Measurements from ENCODE around the gene EIF1.

EIF1 gene

DNA sequence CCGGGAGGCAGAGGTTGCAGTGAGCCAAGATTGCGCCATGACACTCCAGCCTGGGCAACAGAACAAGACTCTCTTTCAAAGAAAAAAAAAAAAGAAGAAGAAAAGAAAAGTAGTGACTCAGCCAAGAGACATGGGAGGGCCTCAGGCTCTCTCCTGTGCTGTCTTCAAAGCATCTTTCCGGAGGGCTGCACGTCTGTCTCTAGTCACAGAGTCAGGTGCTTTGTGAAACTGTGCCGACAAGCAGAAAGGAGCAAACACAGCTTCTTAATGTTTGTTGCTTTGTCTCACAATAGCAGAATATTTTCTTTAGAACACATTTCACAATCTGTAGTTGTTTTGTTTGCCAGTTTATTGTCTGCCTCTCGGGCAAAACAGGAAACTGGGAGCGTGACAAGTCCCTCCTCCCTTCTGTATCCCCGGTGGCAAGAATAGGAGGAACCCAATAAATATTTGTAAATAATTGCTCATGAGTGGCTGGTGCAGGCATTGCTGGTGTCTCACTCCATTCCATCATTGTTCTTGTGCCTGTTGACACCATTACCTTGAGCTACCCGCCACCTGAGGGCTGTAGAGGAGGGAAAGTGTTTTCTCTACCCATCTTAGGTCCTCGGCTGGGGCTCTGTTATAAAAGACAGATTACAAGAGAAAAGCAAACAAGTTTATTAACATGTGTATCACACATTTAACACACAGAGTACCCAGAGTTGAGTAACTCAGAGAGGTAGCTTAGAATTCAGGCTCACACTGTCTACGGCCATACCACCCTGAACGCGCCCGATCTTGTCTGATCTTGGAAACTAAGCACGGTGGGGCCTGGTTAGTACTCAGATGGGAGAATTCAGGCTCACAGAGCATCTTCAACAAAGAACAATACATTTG is 29.0 kb downstream of the EIF1 start:
- H3K4me3 ChIP-seq (ENCODE audit: low read depth in 1 of 2, low read length in 1 of 2), result no peak overlapping the region
- TF ChIP-seq, protein P1, sequence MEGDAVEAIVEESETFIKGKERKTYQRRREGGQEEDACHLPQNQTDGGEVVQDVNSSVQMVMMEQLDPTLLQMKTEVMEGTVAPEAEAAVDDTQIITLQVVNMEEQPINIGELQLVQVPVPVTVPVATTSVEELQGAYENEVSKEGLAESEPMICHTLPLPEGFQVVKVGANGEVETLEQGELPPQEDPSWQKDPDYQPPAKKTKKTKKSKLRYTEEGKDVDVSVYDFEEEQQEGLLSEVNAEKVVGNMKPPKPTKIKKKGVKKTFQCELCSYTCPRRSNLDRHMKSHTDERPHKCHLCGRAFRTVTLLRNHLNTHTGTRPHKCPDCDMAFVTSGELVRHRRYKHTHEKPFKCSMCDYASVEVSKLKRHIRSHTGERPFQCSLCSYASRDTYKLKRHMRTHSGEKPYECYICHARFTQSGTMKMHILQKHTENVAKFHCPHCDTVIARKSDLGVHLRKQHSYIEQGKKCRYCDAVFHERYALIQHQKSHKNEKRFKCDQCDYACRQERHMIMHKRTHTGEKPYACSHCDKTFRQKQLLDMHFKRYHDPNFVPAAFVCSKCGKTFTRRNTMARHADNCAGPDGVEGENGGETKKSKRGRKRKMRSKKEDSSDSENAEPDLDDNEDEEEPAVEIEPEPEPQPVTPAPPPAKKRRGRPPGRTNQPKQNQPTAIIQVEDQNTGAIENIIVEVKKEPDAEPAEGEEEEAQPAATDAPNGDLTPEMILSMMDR (IDR thresholded peaks at IDR 0.05), result no peak
- no peaks in the 10 kb centered on the region for H3K4me1 ChIP-seq (ENCODE audit: control insufficient read depth in 1 of 2, insufficient read depth in 1 of 2, low read depth in 1 of 2, low read length in 1 of 2)
- no peaks in the 10 kb centered on the region for H3K9me3 ChIP-seq
- no peak overlapping the region for H3K27ac ChIP-seq
- H3K27me3 ChIP-seq, result peaks cover 10% of the 10 kb centered on the region
- no peaks in the 10 kb centered on the region for H3K36me3 ChIP-seq

DNA sequence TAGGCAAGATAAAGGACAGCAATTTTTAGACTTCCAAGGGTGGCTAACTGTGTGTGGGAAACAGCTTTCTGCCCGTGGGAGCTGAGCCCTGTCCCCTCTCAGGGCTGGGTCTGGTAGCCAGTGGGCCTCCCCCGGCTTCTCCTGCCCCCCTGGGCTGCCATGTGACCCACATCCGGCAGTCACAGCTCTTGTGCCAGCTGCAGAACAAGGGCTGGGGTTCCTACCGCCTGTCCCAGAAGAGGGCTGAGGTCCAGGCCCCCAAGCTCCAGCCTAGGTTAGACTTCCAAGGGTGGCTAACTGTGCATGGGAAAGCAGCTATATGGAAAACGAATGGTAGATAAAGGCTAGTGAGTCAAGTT is 29.6 kb downstream of the EIF1 start:
- Histone ChIP-seq H3K9me3 (no peaks in the 10 kb centered on the region), H3K4me3 (ENCODE audit: low read depth in 1 of 2, low read length in 1 of 2) (no peak overlapping the region), H3K4me1 (ENCODE audit: control insufficient read depth in 1 of 2, insufficient read depth in 1 of 2, low read depth in 1 of 2, low read length in 1 of 2) (no peaks in the 10 kb centered on the region), H3K36me3 (no peaks in the 10 kb centered on the region), H3K27ac (no peak overlapping the region), H3K27me3 (peaks cover 10% of the 10 kb centered on the region)
- TF ChIP-seq, protein P1 (IDR thresholded peaks at IDR 0.05), result no peak

DNA sequence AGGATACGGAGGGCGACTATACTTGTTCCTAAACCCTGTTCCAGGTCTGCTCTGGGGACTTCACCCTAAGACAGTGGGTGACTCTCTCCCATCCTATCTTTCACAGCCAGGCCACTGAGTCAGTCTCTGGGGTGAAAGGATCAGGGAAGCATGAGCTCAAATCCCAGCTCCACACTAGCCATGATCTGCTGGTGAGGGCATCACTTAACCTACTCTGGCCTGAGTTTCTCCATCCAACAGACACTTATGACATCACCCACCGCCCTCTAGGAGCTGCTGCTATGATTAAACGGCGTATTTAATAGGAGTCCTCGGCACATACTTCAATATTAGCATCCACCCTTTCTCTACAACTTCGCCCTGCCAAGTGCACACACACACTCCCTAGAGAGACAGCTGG is 33.5 kb downstream of the EIF1 start:
- no peak overlapping the region for H3K4me3 ChIP-seq (ENCODE audit: low read depth in 1 of 2, low read length in 1 of 2)
- H3K27ac ChIP-seq, result no peak overlapping the region
- H3K9me3 ChIP-seq, result no peaks in the 10 kb centered on the region
- peaks cover 10% of the 10 kb centered on the region for H3K27me3 ChIP-seq
- TF ChIP-seq, protein P1 (IDR thresholded peaks at IDR 0.05), result no peak
- H3K36me3 ChIP-seq, result no peaks in the 10 kb centered on the region
- no peaks in the 10 kb centered on the region for H3K4me1 ChIP-seq (ENCODE audit: control insufficient read depth in 1 of 2, insufficient read depth in 1 of 2, low read depth in 1 of 2, low read length in 1 of 2)

DNA sequence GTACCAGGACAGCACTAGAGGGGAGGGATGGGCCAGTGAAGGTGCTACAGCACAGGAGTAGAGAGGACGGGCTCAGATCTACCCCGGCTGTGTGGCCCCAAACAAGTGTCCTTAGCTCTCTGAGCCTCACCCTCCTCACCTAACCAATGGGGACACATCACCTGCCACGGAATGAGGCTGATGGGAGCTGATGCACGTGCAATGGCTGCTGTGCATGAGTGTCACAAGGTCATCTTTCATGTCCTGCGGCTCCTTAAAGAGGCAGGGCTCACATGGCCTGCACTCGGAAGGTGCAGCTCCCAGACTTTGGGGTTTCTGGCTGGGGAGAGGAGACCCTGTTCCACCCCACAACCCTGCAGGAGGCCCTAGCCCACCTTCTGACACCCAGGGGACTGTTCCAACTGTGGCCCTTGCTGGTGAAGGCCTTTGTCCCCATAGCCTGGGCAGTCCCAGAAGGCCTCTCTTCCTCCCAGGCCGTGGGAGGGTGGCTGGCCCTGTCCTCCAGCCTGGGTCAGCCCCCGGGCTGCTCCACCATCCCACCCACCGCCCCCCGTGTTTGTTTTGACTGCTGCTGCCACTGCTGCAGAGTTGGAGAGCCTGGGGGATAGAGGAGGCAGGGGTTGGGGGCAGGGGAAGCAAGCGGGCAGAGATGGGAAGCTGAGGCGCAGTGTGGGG is 35.3 kb downstream of the EIF1 start:
- Histone ChIP-seq H3K4me3 (ENCODE audit: low read depth in 1 of 2, low read length in 1 of 2) (no peak overlapping the region), H3K27ac (no peak overlapping the region), H3K36me3 (no peaks in the 10 kb centered on the region), H3K27me3 (no peaks in the 10 kb centered on the region), H3K4me1 (ENCODE audit: control insufficient read depth in 1 of 2, insufficient read depth in 1 of 2, low read depth in 1 of 2, low read length in 1 of 2) (no peaks in the 10 kb centered on the region), H3K9me3 (no peaks in the 10 kb centered on the region)
- TF ChIP-seq, protein P1 (IDR thresholded peaks at IDR 0.05), result no peak

DNA sequence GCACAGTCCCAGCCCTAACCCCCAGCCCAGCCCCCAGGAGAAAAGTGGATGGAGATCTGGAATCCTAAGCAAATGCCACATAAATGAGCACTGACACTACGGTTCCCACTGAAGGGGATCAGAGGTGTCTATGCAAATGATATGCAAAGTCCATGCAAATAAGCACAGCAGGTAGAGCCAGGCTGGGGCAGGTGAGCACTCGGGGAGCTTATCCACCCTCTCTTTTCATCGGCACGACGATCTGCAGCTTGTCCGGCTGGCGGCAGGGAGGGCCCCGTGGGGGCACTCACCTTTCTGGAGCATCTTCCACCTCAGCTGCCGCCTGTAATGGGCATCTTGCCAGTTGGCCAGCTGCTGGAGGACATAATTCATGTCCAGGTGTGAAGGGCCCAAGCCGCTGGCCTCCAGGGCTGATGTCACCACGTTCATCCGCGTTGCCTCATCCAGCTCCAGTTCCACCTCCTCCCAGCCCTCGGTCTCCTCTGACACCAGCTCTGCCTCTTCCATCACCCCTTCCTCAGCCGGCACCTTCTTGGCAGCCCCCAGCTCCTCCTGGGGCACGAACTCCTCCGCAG is 35.9 kb downstream of the EIF1 start:
- TF ChIP-seq, protein P1 (IDR thresholded peaks at IDR 0.05), result no peak
- H3K4me3 ChIP-seq (ENCODE audit: low read depth in 1 of 2, low read length in 1 of 2), result no peak overlapping the region
- no peaks in the 10 kb centered on the region for H3K9me3 ChIP-seq
- H3K4me1 ChIP-seq (ENCODE audit: control insufficient read depth in 1 of 2, insufficient read depth in 1 of 2, low read depth in 1 of 2, low read length in 1 of 2), result no peaks in the 10 kb centered on the region
- no peaks in the 10 kb centered on the region for H3K36me3 ChIP-seq
- no peak overlapping the region for H3K27ac ChIP-seq
- H3K27me3 ChIP-seq, result no peaks in the 10 kb centered on the region

All from neutrophil (primary cell).